ENCODE measurements around the gene CHCHD5. TPM values are rescaled to one million over a fixed set of nuclear protein-coding genes. Genes with fewer than 3 reads are reported as not detected.
"Not testable (repeated sequence)": the region's sequence is repeated elsewhere in the genome, so short reads cannot be mapped to it uniquely, and the experiment has no call there.

Gene CHCHD5
- total and polyA plus RNA-seq, 9 donors: 1.7 to 28.6 (median 22.2) TPM

- Histone ChIP-seq H3K4me3 (peak overlapping the region; percentile 70), H3K4me1 (ENCODE audit: insufficient read depth) (peaks cover 10% of the 10 kb centered on the region), H3K27me3 (no peaks in the 10 kb centered on the region), H3K36me3 (no peaks in the 10 kb centered on the region), H3K27ac (no peak overlapping the region), H3K9me3 (no peaks in the 10 kb centered on the region)
- TF ChIP-seq POLR2A (IDR thresholded peaks at IDR 0.05): no peak
- no peak for TF ChIP-seq EP300 (IDR thresholded peaks at IDR 0.05)
- no peak for TF ChIP-seq CTCF (IDR thresholded peaks at IDR 0.05)
- 5 to 6% (median 5%) methylated on average over 18 of the region's 18 CpGs for WGBS, 3 donors
- intact Hi-C loops (cut with DNase I): loop anchor here in 2 of 4 donors (5.0 to 10.0 kb wide), 2 partner anchors 58 to 61 kb away; partner anchors contain the start of gene TTL (in 2 of the 2)
- DNase-seq: no peak
Observed at GRCh38 chr2:112542984-112543661, 41.3 kb upstream of the CHCHD5 start.

- TF ChIP-seq EP300 (IDR thresholded peaks at IDR 0.05) (no peak), CTCF (IDR thresholded peaks at IDR 0.05) (no peak), POLR2A (IDR thresholded peaks at IDR 0.05) (no peak)
- no peak overlapping the region for H3K27ac ChIP-seq
- WGBS, 3 donors: 92 to 94% (median 93%) methylated on average over 4 of the region's 4 CpGs
- DNase-seq: no peak
- no peak overlapping the region for H3K4me3 ChIP-seq
- H3K36me3 ChIP-seq: no peaks in the 10 kb centered on the region
- no peaks in the 10 kb centered on the region for H3K9me3 ChIP-seq
- intact Hi-C loops (cut with DNase I): loop anchor here in 1 of 4 donors (10.0 kb wide), 1 partner anchor 63 kb away; the partner anchor contains the start of gene TTL
- peaks cover 7% of the 10 kb centered on the region for H3K4me1 ChIP-seq (ENCODE audit: insufficient read depth)
- no peaks in the 10 kb centered on the region for H3K27me3 ChIP-seq
Observed at GRCh38 chr2:112547333-112547732, 37.1 kb upstream of the CHCHD5 start.

GRCh38 chr2:112548980-112549379 lies 35.4 kb upstream of the CHCHD5 start:
- 92 to 98% (median 98%) methylated on average over 2 of the region's 2 CpGs for WGBS, 3 donors
- Histone ChIP-seq H3K27ac (no peak overlapping the region), H3K27me3 (no peaks in the 10 kb centered on the region), H3K9me3 (no peaks in the 10 kb centered on the region), H3K36me3 (no peaks in the 10 kb centered on the region), H3K4me1 (ENCODE audit: insufficient read depth) (no peaks in the 10 kb centered on the region), H3K4me3 (no peak overlapping the region)
- no peak for TF ChIP-seq EP300 (IDR thresholded peaks at IDR 0.05)
- no peak for TF ChIP-seq CTCF (IDR thresholded peaks at IDR 0.05)
- TF ChIP-seq POLR2A (IDR thresholded peaks at IDR 0.05): no peak
- DNase-seq: no peak
- intact Hi-C loops (cut with DNase I): loop anchor here in 1 of 4 donors (10.0 kb wide), 1 partner anchor 64 kb away; the partner anchor contains the start of gene TTL

- Histone ChIP-seq H3K9me3 (peaks cover 0 to 8% of the 10 kb centered on the region in 2 donors), H3K36me3 (no peaks in the 10 kb centered on the region), H3K27me3 (no peaks in the 10 kb centered on the region), H3K27ac (no peak overlapping the region), H3K4me3 (no peak overlapping the region), H3K4me1 (ENCODE audit: insufficient read depth) (no peaks in the 10 kb centered on the region)
- no peak for DNase-seq
- WGBS, 3 donors: 83 to 88% (median 86%) methylated on average over 3 of the region's 3 CpGs
- intact Hi-C loops (cut with DNase I): no loop called here
- no peak for TF ChIP-seq CTCF (IDR thresholded peaks at IDR 0.05)
- TF ChIP-seq EP300 (IDR thresholded peaks at IDR 0.05): no peak
- no peak for TF ChIP-seq POLR2A (IDR thresholded peaks at IDR 0.05)
Observed at GRCh38 chr2:112566104-112566503, 18.3 kb upstream of the CHCHD5 start.

- H3K4me1 ChIP-seq (ENCODE audit: insufficient read depth); DNase-seq; H3K9me3 ChIP-seq; H3K27ac ChIP-seq; H3K27me3 ChIP-seq; intact Hi-C loops (cut with DNase I); H3K4me3 ChIP-seq; H3K36me3 ChIP-seq: not testable (repeated sequence)
- WGBS, 3 donors: 96 to 98% (median 97%) methylated on average over 5 of the region's 5 CpGs
Observed at GRCh38 chr2:112566508-112566907, 17.9 kb upstream of the CHCHD5 start.
